ENCODE data around the gene BCL2L15. TPM values are rescaled to one million over a fixed set of nuclear protein-coding genes. Genes with fewer than 3 reads are reported as not detected.

The BCL2L15 gene
- total and polyA plus RNA-seq, 10 of the 15 experiments (the other 5 are each of a cell fraction or from before 2014, with no cell fraction given): 0.42 to 1.2 (median 0.59) TPM

DNA sequence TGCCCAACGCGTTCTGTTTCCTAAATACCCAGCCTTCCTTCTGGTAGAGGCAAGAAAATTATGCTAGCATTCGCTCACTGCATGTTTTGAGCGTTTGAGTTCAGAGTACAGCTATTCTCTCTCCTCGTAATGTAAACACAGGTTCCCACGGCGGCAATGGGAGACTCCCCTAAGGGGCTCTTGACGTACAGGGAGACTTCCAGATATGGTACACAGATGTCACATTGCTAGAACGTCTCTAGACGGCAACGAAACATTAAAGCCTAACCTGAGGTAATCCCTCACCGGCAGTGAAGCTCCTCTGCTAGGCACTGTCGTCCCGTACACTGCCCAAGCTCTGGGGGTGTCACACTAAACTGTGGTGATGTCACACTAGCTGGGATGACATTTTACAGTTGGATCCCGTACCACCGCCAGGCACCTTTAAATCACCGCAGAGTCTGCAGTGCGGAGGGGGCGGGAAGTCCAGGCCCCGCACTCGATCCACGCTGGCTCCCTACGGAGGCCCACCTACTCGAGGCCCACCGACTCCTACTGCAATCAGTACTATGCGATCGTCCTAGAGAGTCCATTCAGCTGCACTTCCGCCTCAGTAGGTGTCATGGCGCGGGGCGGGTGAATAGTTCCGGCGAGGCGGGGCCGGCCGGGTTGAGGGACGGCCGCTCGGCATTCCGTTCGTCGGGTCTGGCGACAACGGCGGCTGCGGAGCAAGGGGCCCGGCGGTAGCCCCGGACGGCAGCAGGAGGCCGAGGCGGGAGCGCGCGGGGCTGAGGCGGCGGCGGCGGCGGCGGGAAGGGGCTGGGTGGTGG is 41.8 kb upstream of the BCL2L15 start, which contains the start of gene HIPK1 (continued):
- no peak for TF ChIP-seq ZNF592 (IDR thresholded peaks at IDR 0.05)
- TF ChIP-seq SREBF2 (IDR thresholded peaks at IDR 0.05; ENCODE audit: low read length): no peak
- peak; percentile 87 for TF ChIP-seq HCFC1 (IDR thresholded peaks at IDR 0.05; ENCODE audit: low read length)
- no peak for TF ChIP-seq CHD4 (IDR thresholded peaks at IDR 0.05)
- TF ChIP-seq, protein P1, sequence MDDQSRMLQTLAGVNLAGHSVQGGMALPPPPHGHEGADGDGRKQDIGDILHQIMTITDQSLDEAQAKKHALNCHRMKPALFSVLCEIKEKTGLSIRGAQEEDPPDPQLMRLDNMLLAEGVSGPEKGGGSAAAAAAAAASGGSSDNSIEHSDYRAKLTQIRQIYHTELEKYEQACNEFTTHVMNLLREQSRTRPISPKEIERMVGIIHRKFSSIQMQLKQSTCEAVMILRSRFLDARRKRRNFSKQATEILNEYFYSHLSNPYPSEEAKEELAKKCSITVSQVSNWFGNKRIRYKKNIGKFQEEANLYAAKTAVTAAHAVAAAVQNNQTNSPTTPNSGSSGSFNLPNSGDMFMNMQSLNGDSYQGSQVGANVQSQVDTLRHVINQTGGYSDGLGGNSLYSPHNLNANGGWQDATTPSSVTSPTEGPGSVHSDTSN (IDR thresholded peaks at IDR 0.05; ENCODE audit: insufficient replicate concordance, low read depth, low read length): peak; percentile 51
- no peak; the same call in 1 of the 2 replicates for TF ChIP-seq BACH1 (IDR thresholded peaks at IDR 0.05; ENCODE audit: borderline replicate concordance)
- TF ChIP-seq ZNF24 (IDR thresholded peaks at IDR 0.05): peak; percentile 45; the same call in 1 of the 2 replicates
- TF ChIP-seq MYB (IDR thresholded peaks at IDR 0.05; ENCODE audit: borderline replicate concordance, low read depth, low read length): peak; percentile 17; the same call in 1 of the 2 replicates
- no peak for TF ChIP-seq KAT2A (conservative IDR thresholded peaks at IDR 0.05; ENCODE audit: control insufficient read depth, low read depth, low read length)
- TF ChIP-seq CREB1 (IDR thresholded peaks at IDR 0.05; ENCODE audit: low read depth): peak; percentile 94
- peak; percentile 29 for TF ChIP-seq CUX1 (IDR thresholded peaks at IDR 0.05; ENCODE audit: insufficient replicate concordance, low read depth, low read length)
- TF ChIP-seq BRCA1 (IDR thresholded peaks at IDR 0.05; ENCODE audit: low read depth, low read length): no peak
- no peak for TF ChIP-seq PAX8 (IDR thresholded peaks at IDR 0.05)
- TF ChIP-seq MXI1 (IDR thresholded peaks at IDR 0.05; ENCODE audit: low read depth, low read length): peak; percentile 38
- no peak for TF ChIP-seq KDM1A (IDR thresholded peaks at IDR 0.05; ENCODE audit: borderline replicate concordance)
- TF ChIP-seq, protein P2, sequence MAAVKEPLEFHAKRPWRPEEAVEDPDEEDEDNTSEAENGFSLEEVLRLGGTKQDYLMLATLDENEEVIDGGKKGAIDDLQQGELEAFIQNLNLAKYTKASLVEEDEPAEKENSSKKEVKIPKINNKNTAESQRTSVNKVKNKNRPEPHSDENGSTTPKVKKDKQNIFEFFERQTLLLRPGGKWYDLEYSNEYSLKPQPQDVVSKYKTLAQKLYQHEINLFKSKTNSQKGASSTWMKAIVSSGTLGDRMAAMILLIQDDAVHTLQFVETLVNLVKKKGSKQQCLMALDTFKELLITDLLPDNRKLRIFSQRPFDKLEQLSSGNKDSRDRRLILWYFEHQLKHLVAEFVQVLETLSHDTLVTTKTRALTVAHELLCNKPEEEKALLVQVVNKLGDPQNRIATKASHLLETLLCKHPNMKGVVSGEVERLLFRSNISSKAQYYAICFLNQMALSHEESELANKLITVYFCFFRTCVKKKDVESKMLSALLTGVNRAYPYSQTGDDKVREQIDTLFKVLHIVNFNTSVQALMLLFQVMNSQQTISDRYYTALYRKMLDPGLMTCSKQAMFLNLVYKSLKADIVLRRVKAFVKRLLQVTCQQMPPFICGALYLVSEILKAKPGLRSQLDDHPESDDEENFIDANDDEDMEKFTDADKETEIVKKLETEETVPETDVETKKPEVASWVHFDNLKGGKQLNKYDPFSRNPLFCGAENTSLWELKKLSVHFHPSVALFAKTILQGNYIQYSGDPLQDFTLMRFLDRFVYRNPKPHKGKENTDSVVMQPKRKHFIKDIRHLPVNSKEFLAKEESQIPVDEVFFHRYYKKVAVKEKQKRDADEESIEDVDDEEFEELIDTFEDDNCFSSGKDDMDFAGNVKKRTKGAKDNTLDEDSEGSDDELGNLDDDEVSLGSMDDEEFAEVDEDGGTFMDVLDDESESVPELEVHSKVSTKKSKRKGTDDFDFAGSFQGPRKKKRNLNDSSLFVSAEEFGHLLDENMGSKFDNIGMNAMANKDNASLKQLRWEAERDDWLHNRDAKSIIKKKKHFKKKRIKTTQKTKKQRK (IDR thresholded peaks at IDR 0.05; ENCODE audit: low read depth, low read length): no peak

Data from GM12878 (cell line).